NOMO-1 treated with DMSO at 0.1 percent for 48 hours (cell line): ENCODE data around the gene EIF3B.
"Not testable (repeated sequence)": the region's sequence is repeated elsewhere in the genome, so short reads cannot be mapped to it uniquely, and the experiment has no call there.

Experiments used
- DNase-seq: peaks from one replicate; lab custom pipeline; 2025; ENCODE audit not compliant: unreplicated experiment; lab: John Stamatoyannopoulos, UW

The EIF3B gene

GRCh38 chr7:2347351-2348063 is 7.1 kb upstream of the EIF3B start:
- not testable (repeated sequence) for DNase-seq

GRCh38 chr7:2350055-2350454 is 4.6 kb upstream of the EIF3B start:
- no peak for DNase-seq

GRCh38 chr7:2350861-2351260 is 3.8 kb upstream of the EIF3B start:
- no peak for DNase-seq

- DNase-seq = no peak
Observed at GRCh38 chr7:2353113-2353935, 1.3 kb upstream of the EIF3B start.

- peak; percentile 85 for DNase-seq
Observed at GRCh38 chr7:2353936-2354185, 766 bp upstream of the EIF3B start.

DNA sequence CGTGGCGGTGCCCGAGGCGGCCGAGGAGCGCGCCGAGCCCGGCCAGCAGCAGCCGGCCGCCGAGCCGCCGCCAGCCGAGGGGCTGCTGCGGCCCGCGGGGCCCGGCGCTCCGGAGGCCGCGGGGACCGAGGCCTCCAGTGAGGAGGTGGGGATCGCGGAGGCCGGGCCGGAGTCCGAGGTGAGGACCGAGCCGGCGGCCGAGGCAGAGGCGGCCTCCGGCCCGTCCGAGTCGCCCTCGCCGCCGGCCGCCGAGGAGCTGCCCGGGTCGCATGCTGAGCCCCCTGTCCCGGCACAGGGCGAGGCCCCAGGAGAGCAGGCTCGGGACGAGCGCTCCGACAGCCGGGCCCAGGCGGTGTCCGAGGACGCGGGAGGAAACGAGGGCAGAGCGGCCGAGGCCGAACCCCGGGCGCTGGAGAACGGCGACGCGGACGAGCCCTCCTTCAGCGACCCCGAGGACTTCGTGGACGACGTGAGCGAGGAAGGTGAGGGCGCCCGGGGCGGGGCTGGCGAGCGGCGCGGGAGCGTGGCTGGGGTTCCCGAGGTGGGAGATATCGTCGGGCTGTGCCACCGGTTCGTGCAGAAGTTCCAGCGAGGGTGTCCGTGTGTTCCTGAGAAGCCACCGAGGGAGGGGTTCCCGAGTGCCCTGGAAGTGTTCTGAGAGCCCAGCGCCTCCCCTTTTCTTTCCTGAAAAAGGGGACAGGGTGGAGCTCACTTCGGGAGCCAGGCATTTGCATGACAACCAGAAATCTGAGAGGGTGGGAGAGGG is 495 bp downstream of the EIF3B start:
- no peak for DNase-seq

DNA sequence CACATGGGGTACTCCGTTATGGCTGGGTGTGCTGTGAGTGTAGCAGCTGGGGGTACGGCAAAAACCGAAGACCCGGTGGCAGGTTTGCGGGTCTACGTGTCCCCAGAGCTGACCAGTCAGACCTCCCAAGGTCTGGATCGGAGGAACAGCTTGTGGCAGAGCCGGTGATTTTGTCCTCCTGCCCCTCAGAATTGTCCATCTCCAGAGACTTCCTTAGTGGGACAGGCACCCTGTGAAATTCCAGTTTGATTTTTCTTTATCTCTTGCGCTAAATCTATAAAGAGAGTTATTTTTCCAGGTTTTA is 1.0 kb downstream of the EIF3B start:
- no peak for DNase-seq

- DNase-seq = no peak
Observed at GRCh38 chr7:2357165-2357564, 2.5 kb downstream of the EIF3B start.

DNA sequence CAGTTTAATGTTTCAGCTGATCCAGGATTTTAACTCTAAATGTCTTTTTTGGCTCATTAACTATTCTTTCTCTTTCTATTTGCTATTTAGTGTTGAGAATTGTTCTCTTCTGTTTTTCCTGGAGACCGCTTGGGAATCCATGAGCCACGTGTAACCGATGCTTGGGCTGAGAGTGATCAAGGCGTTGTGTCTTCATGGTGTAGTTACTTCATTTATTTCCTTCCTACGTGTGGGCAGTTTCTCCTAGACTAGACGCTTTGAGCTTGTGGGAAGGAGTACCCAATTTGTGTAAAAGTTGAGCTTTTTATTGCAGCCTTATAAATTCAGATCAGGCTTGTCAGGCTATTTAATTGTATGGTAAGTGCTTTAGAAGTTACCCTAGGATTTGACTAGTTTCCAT is 2.9 kb downstream of the EIF3B start:
- no peak for DNase-seq

- DNase-seq = no peak
Observed at GRCh38 chr7:2358968-2359527, 4.4 kb downstream of the EIF3B start.

DNA sequence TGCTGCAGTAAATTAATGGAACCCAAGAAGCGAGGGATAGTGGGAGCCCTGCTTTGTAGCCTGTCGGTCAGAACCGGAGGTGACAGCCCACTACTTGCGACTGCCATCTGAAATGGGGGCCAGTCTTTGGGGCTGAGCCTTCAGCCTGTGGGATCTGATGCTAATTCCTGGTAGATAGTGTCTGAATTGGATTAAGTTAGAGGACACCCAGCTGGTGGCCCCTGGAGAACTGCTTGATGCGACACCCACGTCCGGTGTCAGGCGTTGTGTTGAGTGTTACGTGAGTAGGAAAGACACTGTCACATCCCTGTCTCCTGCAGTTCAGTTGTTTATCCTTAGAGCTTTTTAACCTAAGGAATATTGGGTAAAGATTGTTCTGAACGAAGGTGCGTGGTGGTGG is 5.0 kb downstream of the EIF3B start:
- DNase-seq = no peak

DNA sequence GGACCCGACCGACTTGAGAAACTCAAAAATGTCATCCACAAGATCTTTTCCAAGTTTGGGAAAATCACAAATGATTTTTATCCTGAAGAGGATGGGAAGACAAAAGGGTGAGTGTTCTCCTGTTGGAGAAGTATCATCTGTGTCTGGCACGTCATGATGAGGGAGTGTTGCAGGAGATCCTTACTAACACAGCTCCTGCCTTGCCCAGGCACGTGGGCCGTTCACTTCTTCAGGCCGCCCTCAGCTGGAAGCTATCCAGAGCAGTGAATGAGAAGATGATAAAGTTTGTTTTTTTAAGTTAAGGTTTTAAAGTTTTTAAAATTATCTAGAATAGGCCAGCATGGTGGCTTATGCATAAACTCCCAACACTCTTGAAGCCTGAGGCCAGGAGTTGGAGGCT is 6.2 kb downstream of the EIF3B start:
- no peak for DNase-seq

DNA sequence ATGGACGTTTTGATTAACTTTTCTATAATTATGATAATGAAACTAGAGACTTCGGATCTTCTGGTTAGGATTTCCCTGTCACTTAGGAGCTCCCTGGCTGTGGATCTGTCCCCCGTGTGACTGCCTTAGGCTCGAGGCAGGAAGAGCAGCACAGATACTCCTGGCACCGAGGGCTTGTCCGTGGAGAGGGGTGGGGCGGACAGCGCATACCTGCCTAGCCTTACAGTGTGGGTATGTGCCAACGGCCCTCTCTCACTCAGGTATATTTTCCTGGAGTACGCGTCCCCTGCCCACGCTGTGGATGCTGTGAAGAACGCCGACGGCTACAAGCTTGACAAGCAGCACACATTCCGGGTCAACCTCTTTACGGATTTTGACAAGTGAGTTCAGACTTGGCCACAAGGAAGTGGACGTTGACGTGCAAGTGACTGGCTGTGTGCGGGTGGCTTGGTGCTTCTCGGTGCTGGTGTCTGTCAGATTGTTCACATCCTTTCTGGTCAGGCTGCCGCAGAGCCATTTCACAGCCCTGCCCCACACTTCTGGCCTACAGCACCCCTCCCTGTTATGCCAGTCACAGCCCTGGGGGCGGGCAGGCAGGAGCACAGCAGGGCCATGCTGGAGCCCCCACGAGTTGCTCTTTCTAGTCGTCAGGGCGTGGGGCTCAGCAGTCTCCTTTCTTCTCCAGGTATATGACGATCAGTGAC is 7.9 kb downstream of the EIF3B start:
- no peak for DNase-seq

DNA sequence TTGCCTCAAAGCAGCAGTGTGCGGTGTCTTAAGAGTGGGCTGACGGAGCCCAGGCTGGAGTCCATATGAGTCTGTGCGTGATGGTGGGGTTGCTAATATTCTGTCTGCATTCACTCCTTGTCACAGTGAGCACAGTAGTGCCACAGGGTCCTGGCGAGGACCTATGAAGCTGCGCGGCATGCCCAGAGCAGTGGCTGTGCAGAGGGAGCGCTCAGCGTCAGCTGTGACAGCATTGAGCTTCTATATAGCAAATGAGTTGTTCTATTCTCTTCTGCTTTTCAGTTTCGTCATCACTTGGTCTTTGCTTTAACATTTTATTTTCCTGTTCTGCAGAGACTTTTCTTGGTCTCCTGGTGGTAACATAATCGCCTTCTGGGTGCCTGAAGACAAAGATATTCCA is 14.5 kb downstream of the EIF3B start:
- DNase-seq = no peak

GRCh38 chr7:2371329-2371728 is 16.7 kb downstream of the EIF3B start:
- no peak for DNase-seq

DNA sequence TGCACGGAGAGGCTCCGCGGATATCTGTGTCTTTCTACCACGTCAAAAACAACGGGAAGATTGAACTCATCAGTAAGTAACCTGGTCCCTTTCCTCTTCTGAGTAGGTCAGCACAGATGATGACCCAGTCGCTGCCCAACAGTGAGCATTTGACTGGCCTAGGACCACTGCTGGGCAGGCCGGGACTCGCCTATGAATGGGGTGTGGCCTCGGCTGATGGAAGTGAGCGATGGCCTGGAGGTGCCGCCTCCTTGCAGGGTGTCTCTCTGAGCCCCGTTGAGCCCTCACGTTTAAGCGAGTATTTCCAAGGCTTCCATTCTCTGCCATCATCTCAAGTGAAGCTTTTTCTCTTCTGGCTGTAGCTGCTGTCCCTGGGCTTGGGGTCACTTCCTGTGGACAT is 18.1 kb downstream of the EIF3B start:
- no peak for DNase-seq

GRCh38 chr7:2373124-2373556 is 18.5 kb downstream of the EIF3B start:
- DNase-seq = no peak

DNA sequence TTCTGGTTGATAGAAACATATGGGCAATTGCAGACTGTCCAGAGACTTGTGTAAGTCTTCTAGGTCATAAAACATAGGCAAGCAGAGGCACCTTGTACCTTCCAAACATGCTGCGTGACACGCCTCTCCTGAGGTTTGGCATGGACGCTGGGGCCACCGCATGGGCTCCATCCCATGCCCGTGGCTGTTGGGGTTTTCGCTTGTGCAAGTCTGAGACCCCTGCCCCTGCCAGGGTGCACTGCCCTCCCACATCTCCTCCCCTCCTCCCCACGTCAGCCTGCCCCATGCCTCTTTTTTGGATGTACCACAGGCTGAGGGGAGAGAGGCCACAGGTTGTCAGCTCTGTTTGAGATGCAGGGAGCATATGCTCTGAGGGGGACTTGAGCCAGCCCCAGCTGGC is 19.0 kb downstream of the EIF3B start:
- no peak for DNase-seq

GRCh38 chr7:2374401-2374800 is 19.8 kb downstream of the EIF3B start:
- DNase-seq = no peak

DNA sequence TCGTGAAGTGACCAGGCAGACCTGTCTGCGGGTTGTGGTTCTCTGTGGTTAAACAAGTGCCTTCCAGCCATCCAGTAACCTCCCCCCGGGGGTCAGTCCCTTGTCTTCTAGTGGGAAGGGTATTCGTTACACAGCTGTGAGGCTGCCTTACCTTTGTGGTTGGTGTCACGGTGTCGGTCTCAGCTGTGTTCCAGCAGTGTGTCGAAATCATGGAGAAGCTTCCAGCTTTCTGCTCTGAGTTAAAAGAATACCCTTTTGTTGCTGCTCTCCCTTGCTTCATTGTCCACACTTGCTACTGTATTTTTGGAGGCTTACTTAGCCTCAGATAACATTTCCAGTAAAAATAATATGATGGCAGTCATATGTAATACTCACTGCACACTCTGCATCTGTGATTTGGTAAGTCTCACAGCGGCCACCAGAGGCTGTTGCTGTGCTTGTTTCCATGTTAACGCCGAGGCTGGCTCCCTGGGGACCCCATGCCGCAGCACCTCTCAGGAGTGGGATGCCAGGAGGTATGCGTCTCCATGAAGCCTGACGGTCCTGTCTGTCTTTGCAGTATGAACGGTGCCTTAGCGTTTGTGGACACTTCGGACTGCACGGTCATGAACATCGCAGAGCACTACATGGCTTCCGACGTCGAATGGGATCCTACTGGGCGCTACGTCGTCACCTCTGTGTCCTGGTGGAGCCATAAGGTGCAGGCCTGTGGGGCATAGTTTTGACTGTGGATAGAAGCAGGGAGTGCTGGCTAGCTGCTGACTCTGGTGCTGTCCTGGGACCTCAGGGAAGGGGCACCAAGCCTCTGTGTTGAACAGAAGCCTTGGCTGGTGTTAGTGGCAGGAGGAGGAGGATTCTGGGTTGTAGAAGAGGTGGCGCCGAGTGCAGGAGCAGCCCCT is 20.5 kb downstream of the EIF3B start:
- DNase-seq = no peak
